H1 (cell line): Measurements from ENCODE around the gene PABPC4L. TPM values are rescaled to one million over a fixed set of nuclear protein-coding genes. Genes with fewer than 3 reads are reported as not detected.
"Not testable (repeated sequence)": the region's sequence is repeated elsewhere in the genome, so short reads cannot be mapped to it uniquely, and the experiment has no call there.

Experiments used
- CTCF ChIA-PET: fragments of 300-600 bp; sonication (Branson Sonifier 250); formaldehyde crosslinking; loops from one replicate; lab custom pipeline; 2021; ENCODE audit not compliant: partially characterized antibody; lab: Charles Lee
- POLR2A ChIA-PET: fragments of 300-600 bp; sonication (Branson Sonifier 250); formaldehyde crosslinking; loops from one replicate; lab custom pipeline; 2021; ENCODE audit warnings: inconsistent platforms; ENCODE audit not compliant: partially characterized antibody; lab: Charles Lee
- DNase-seq, 2 experiments: peaks; one replicate each; pipeline versions ENCODE4 v3.0.0 to v3.0.0-alpha.2; 2010 to 2022; ENCODE audit warnings: low spot score in 2 of 2, low read depth in 1 of 2, mixed read lengths in 1 of 2
- FAIRE-seq: peaks from 2 replicates; lab custom pipeline; 2011; peaks lifted over from hg19 to GRCh38; lab: Jason Lieb, UNC
- H2AFZ ChIP-seq: 2 replicates; pipeline ENCODE4 v1.8.1; 2012; ENCODE audit warnings: low read length, inconsistent platforms
- H2AK5ac ChIP-seq: 2 replicates; pipeline ENCODE4 v1.6.1; 2013; ENCODE audit warnings: low read depth, low read length
- H2BK120ac ChIP-seq: replicated peaks from 2 replicates; pipeline ENCODE3; 2013; ENCODE audit warnings: low read depth, low read length, inconsistent platforms
- H2BK12ac ChIP-seq: 2 replicates; pipeline ENCODE4 v1.6.1; 2013; ENCODE audit warnings: low read depth, low read length
- H2BK15ac ChIP-seq: 2 replicates; pipeline ENCODE4 v1.6.1; 2013; ENCODE audit warnings: low read length
- H2BK20ac ChIP-seq: 2 replicates; pipeline ENCODE4 v1.6.1; 2013; ENCODE audit warnings: low read length
- H2BK5ac ChIP-seq: 2 replicates; pipeline ENCODE4 v1.6.1; 2013; ENCODE audit warnings: low read depth, low read length
- H3K14ac ChIP-seq: 2 replicates; pipeline ENCODE4 v1.6.1; 2013; ENCODE audit warnings: inconsistent platforms; ENCODE audit not compliant: insufficient read length
- H3K18ac ChIP-seq: 2 replicates; pipeline ENCODE4 v1.6.1; 2013; ENCODE audit warnings: low read length; ENCODE audit errors: extremely low read depth
- H3K23ac ChIP-seq: 2 replicates; pipeline ENCODE4 v1.6.1; 2013; ENCODE audit warnings: inconsistent platforms; ENCODE audit not compliant: insufficient read length
- H3K23me2 ChIP-seq: 2 replicates; pipeline ENCODE4 v1.6.1; 2013; ENCODE audit warnings: low read depth, low read length
- H3K27ac ChIP-seq: 2 replicates; pipeline ENCODE4 v1.6.1; 2011; ENCODE audit warnings: low read depth, low read length, inconsistent platforms
- H3K27me3 ChIP-seq, 4 experiments: replicated peaks in 1 of 4; 1 replicate in 1 of 4; 2 replicates in 3 of 4; pipeline versions ENCODE4 v1.6.1 to v1.8.1; 2011 to 2013; ENCODE audit warnings: low read length in 3 of 4, mild to moderate bottlenecking in 3 of 4, inconsistent platforms in 2 of 4, mixed read lengths in 2 of 4, moderate library complexity in 1 of 4; ENCODE audit not compliant: control insufficient read depth in 3 of 4, insufficient read depth in 3 of 4; ENCODE audit errors: extremely low read depth in 1 of 4
- H3K36me3 ChIP-seq, 4 experiments: 2 replicates each; pipeline versions ENCODE4 v1.6.1 to v1.8.1; 2011 to 2013; ENCODE audit warnings: mild to moderate bottlenecking in 4 of 4, low read length in 3 of 4, moderate library complexity in 2 of 4, control low read depth in 1 of 4, inconsistent platforms in 1 of 4; ENCODE audit not compliant: insufficient read depth in 4 of 4, control insufficient read depth in 2 of 4
- H3K4ac ChIP-seq: replicated peaks from 2 replicates; pipeline ENCODE3; 2013; ENCODE audit warnings: low read length, low read depth, mixed read lengths, inconsistent platforms; ENCODE audit not compliant: insufficient read length
- H3K4me1 ChIP-seq, 4 experiments: replicated peaks in 1 of 4; 1 replicate in 1 of 4; 2 replicates in 3 of 4; pipeline versions ENCODE4 v1.6.1 to v1.8.1; 2011 to 2013; ENCODE audit warnings: low read length in 3 of 4, inconsistent platforms in 2 of 4, mixed read lengths in 1 of 4; ENCODE audit not compliant: insufficient read depth in 4 of 4, control insufficient read depth in 3 of 4
- H3K4me2 ChIP-seq, 2 experiments: 2 replicates each; pipeline versions ENCODE4 v1.6.1 to v1.8.1; 2011 to 2013; ENCODE audit warnings: low read depth in 2 of 2, low read length in 2 of 2, control low read depth in 1 of 2, inconsistent platforms in 1 of 2, mild to moderate bottlenecking in 1 of 2; ENCODE audit not compliant: insufficient read depth in 1 of 2
- H3K4me3 ChIP-seq, 4 experiments: fragments of 200-600, 300-600 bp in 1 of 4; sonication (generic), shearing (Covaris generic), sonication (Bioruptor Twin) in 1 of 4; 2 replicates each; pipeline versions ENCODE4 v1.5.1 to v1.8.1; 2011 to 2016; ENCODE audit warnings: low read length in 4 of 4, low read depth in 3 of 4, control low read depth in 2 of 4, inconsistent platforms in 2 of 4, mild to moderate bottlenecking in 2 of 4, mixed read lengths in 1 of 4, moderate library complexity in 1 of 4; ENCODE audit not compliant: insufficient read depth in 2 of 4; ENCODE audit errors: extremely low read depth in 1 of 4
- H3K56ac ChIP-seq: replicated peaks from 2 replicates; pipeline ENCODE3; 2013; ENCODE audit warnings: low read depth, mild to moderate bottlenecking, mixed read lengths, low read length, inconsistent platforms; ENCODE audit not compliant: insufficient read length
- H3K79me1 ChIP-seq: 2 replicates; pipeline ENCODE4 v1.6.1; 2013; ENCODE audit warnings: low read depth, low read length, control low read depth
- H3K79me2 ChIP-seq, 2 experiments: 2 replicates each; pipeline versions ENCODE4 v1.6.1 to v1.8.1; 2012 to 2013; ENCODE audit warnings: low read length in 2 of 2, mild to moderate bottlenecking in 2 of 2, inconsistent platforms in 1 of 2; ENCODE audit not compliant: insufficient read depth in 2 of 2, control insufficient read depth in 1 of 2
- H3K9ac ChIP-seq, 4 experiments: replicated peaks in 1 of 4; 1 replicate in 1 of 4; 2 replicates in 3 of 4; pipeline versions ENCODE4 v1.6.1 to v1.8.1; 2011 to 2013; ENCODE audit warnings: low read depth in 3 of 4, low read length in 3 of 4, control low read depth in 2 of 4, mild to moderate bottlenecking in 2 of 4, moderate library complexity in 2 of 4, inconsistent platforms in 1 of 4; ENCODE audit errors: extremely low read depth in 1 of 4
- H3K9me3 ChIP-seq, 2 experiments: 2 replicates each; pipeline versions ENCODE4 v1.6.1 to v1.8.1; 2012 to 2013; ENCODE audit warnings: mild to moderate bottlenecking in 2 of 2, moderate library complexity in 2 of 2, control low read depth in 1 of 2, inconsistent platforms in 1 of 2, low read depth in 1 of 2, low read length in 1 of 2, mixed read lengths in 1 of 2; ENCODE audit not compliant: insufficient read depth in 2 of 2
- H4K20me1 ChIP-seq, 2 experiments: replicated peaks in 1 of 2; 2 replicates each; pipeline versions ENCODE3 to v1.8.1; 2011 to 2013; ENCODE audit warnings: inconsistent platforms in 2 of 2, low read length in 2 of 2, mild to moderate bottlenecking in 1 of 2; ENCODE audit not compliant: insufficient read depth in 2 of 2, control insufficient read depth in 1 of 2
- H4K5ac ChIP-seq: 2 replicates; pipeline ENCODE4 v1.6.1; 2013; ENCODE audit warnings: low read length, low read depth, mixed read lengths, inconsistent platforms; ENCODE audit not compliant: insufficient read length
- H4K8ac ChIP-seq: 2 replicates; pipeline ENCODE4 v1.8.0; 2013; ENCODE audit warnings: mild to moderate bottlenecking, moderate library complexity, low read length, inconsistent platforms; ENCODE audit not compliant: insufficient read depth; ENCODE audit errors: extremely low read depth
- H4K91ac ChIP-seq: replicated peaks from 2 replicates; pipeline ENCODE3; 2013; ENCODE audit warnings: low read length, mixed read lengths, inconsistent platforms; ENCODE audit not compliant: insufficient read length
- EZH2 ChIP-seq: fragments of 200-600 bp; sonication (generic); IDR thresholded peaks from 2 replicates; pipeline ENCODE4 v1.7.1; 2012; ENCODE audit warnings: low read depth, mild to moderate bottlenecking, moderate library complexity, low read length, inconsistent platforms; ENCODE audit not compliant: severe bottlenecking
- KDM4A ChIP-seq: IDR thresholded peaks from one replicate; pipeline ENCODE4 v1.7.1; 2012; ENCODE audit warnings: low read depth, mild to moderate bottlenecking, moderate library complexity, low read length, inconsistent platforms; ENCODE audit not compliant: severe bottlenecking
- KDM5A ChIP-seq: fragments of 200-600 bp; IDR thresholded peaks from 2 replicates; pipeline ENCODE4 v1.7.1; 2012; ENCODE audit warnings: mild to moderate bottlenecking, low read length, inconsistent platforms, mixed read lengths
- MAFK ChIP-seq: IDR thresholded peaks from 2 replicates; pipeline ENCODE4 v1.6.1; 2012; ENCODE audit warnings: low read depth, mild to moderate bottlenecking, improper control_type of control experiment, low read length
- MAX ChIP-seq: IDR thresholded peaks from 2 replicates; pipeline ENCODE4 v1.6.1; 2012; ENCODE audit warnings: inconsistent platforms
- RAD21 ChIP-seq, 2 experiments: IDR thresholded peaks in 1 of 2; conservative IDR thresholded peaks in 1 of 2; 2 replicates each; pipeline ENCODE4 v1.6.1; 2011; ENCODE audit warnings: low read depth in 2 of 2, low read length in 2 of 2, improper control_type of control experiment in 1 of 2, inconsistent platforms in 1 of 2, mild to moderate bottlenecking in 1 of 2, moderate library complexity in 1 of 2
- RBBP5 ChIP-seq: IDR thresholded peaks from 2 replicates; pipeline ENCODE4 v1.7.1; 2012; ENCODE audit warnings: low read depth, mild to moderate bottlenecking, inconsistent platforms, low read length, moderate library complexity, borderline replicate concordance
- RXRA ChIP-seq: IDR thresholded peaks from 2 replicates; pipeline ENCODE4 v1.6.1; 2011; ENCODE audit warnings: low read depth, mild to moderate bottlenecking, low read length, moderate library complexity; ENCODE audit not compliant: insufficient read depth
- SIX5 ChIP-seq: IDR thresholded peaks from 2 replicates; pipeline ENCODE4 v1.6.1; 2011; ENCODE audit warnings: mild to moderate bottlenecking, low read depth, low read length
- TEAD4 ChIP-seq: IDR thresholded peaks from 2 replicates; pipeline ENCODE4 v1.6.1; 2012; ENCODE audit warnings: low read depth, low read length, inconsistent platforms, mixed read lengths
- WGBS, 2 experiments: shearing (Covaris generic) in 1 of 2; methylation state at CpG; one replicate each; pipeline versions ENCODE4 v1.1.6 to v1.1.7; 2013 to 2015; ENCODE audit warnings: low lambda C conversion rate in 2 of 2, mixed read lengths in 2 of 2, inconsistent platforms in 1 of 2, low coverage in 1 of 2, missing lambda C conversion rate in 1 of 2; ENCODE audit not compliant: insufficient replicate concordance in 2 of 2, insufficient coverage in 1 of 2, insufficient read length in 1 of 2; ENCODE audit errors: extremely low coverage in 1 of 2, missing lambda C conversion rate in 1 of 2; 5-methylcytosine and 5-hydroxymethylcytosine counted together
- polyA plus RNA-seq, 7 experiments: library from polyadenylated mRNA; depleted of rRNA in 3 of 7; stranded (reverse) in 5 of 7; unstranded in 2 of 7; fragments of >200 nt in 5 of 7; fragments of 200-250 nt in 2 of 7; gene quantifications; 1 replicate in 5 of 7; 2 replicates in 1 of 7; 4 replicates in 1 of 7; pipeline versions ENCODE4 v1.2.1 to v1.2.3, GENCODE V29; 2011 to 2013; ENCODE audit warnings: missing spikeins in 2 of 7, mixed read lengths in 2 of 7
- total RNA-seq: library from RNA; stranded (reverse); fragmentation: NEBNext Ultra II Directional; extraction: Animal tissue kit (Norgen Biotek cat#: 25700); gene quantifications from 2 replicates; pipeline ENCODE4 v1.2.1, GENCODE V29; 2021

The PABPC4L gene
- total and polyA plus RNA-seq, 2 of the 8 experiments (the other 6 are each of a cell fraction or from before 2014, with no cell fraction given): 0.51 to 4.2 TPM

GRCh38 chr4:134215620-134216344 lies 14.2 kb upstream of the PABPC4L start (continued):
- no peak for TF ChIP-seq EZH2
- no peak for TF ChIP-seq RBBP5
- no peak for TF ChIP-seq MAFK
- TF ChIP-seq KDM5A: no peak
- no peak for TF ChIP-seq KDM4A
- no peak for TF ChIP-seq SIX5
- no peak for TF ChIP-seq TEAD4
- TF ChIP-seq RAD21 (IDR thresholded peaks at IDR 0.05 in 1 of 2, conservative IDR thresholded peaks at IDR 0.05 in 1 of 2; ENCODE audit: low read depth in 2 of 2, low read length in 2 of 2): no peak
- no peak for TF ChIP-seq MAX
- TF ChIP-seq RXRA: no peak

- not testable (repeated sequence) for FAIRE-seq
These were observed 6.4 kb upstream of the PABPC4L start for GRCh38 chr4:134207955-134208354.

More at GRCh38 chr4:134207955-134208354, 6.4 kb upstream of the PABPC4L start:
- H3K14ac ChIP-seq, H3K36me3 ChIP-seq, H3K4me1 ChIP-seq, H2AK5ac ChIP-seq, H3K23me2 ChIP-seq, H3K4me3 ChIP-seq, H3K9ac ChIP-seq, H4K5ac ChIP-seq, H2AFZ ChIP-seq, H4K91ac ChIP-seq, H3K18ac ChIP-seq, H3K56ac ChIP-seq, DNase-seq, H4K8ac ChIP-seq, POLR2A ChIA-PET, H3K4ac ChIP-seq, H3K79me1 ChIP-seq, CTCF ChIA-PET, H3K23ac ChIP-seq, H2BK120ac ChIP-seq, H2BK20ac ChIP-seq, H3K4me2 ChIP-seq, H4K20me1 ChIP-seq, H2BK12ac ChIP-seq, H3K27ac ChIP-seq, H3K27me3 ChIP-seq, H2BK5ac ChIP-seq, H3K79me2 ChIP-seq, H2BK15ac ChIP-seq: not testable (repeated sequence)
- WGBS, 2 experiments: 96% methylated on average over 7 of the region's 11 CpGs; no CpG with 5 or more reads in 1 of the 2 experiments
- H3K9me3 ChIP-seq: peaks cover 15 to 18% of the 10 kb centered on the region in 2 experiments
